ENCODE results near the gene ST3GAL3. TPM values are rescaled to one million over a fixed set of nuclear protein-coding genes. Genes with fewer than 3 reads are reported as not detected.

ST3GAL3 gene
- polyA plus RNA-seq, 2 of the 4 experiments (the other 2 are of a cell fraction) = 2.5 to 4.0 TPM

DNA sequence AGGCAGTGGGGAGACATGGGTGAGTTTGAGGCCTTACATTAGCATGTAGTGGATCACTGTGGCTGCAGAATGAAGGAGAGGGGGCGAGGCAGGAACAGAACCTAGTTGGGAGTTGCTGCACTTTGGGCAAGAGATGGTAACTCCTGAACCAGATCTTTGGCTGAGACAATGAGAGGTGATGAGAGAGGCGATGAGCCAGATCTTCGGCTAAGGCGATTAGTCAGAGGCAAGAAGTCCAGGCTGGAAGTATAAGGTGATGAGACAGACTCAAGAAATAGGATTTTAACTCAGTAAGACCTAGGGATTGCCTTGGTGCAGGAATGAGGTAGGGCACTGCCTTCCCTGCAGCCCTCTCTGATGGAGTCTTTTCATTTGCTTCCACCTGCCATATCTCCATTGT, 217.2 kb downstream of the ST3GAL3 start:
- ATAC-seq (no peak), FAIRE-seq (no peak), DNase-seq (ENCODE audit: low read depth in 1 of 2, low spot score in 1 of 2) (no peak)
- TF ChIP-seq TFCP2L1 (CRISPR knock-in tag; IDR thresholded peaks at IDR 0.05) (no peak), GATA3 (IDR thresholded peaks at IDR 0.05; ENCODE audit: borderline replicate concordance) (no peak), RARB (CRISPR knock-in tag; IDR thresholded peaks at IDR 0.05) (no peak), SREBF2 (IDR thresholded peaks at IDR 0.05) (no peak), JUNB (IDR thresholded peaks at IDR 0.05) (no peak), HEYL (CRISPR knock-in tag; IDR thresholded peaks at IDR 0.05) (no peak), EHMT2 (IDR thresholded peaks at IDR 0.05; ENCODE audit: low read depth) (no peak), ZNF302 (CRISPR knock-in tag; IDR thresholded peaks at IDR 0.05) (no peak), RCOR1 (IDR thresholded peaks at IDR 0.05; ENCODE audit: low read depth, low read length) (no peak), POLR2A (IDR thresholded peaks at IDR 0.05; ENCODE audit: low read length) (no peak), MYC (IDR thresholded peaks at IDR 0.05; ENCODE audit: borderline replicate concordance, low read length) (no peak), FOSB (CRISPR knock-in tag; IDR thresholded peaks at IDR 0.05) (no peak), RNF2 (IDR thresholded peaks at IDR 0.05; ENCODE audit: borderline replicate concordance, low read depth) (no peak), ZSCAN20 (CRISPR knock-in tag; IDR thresholded peaks at IDR 0.05) (no peak)
- TF ChIP-seq, protein P1, sequence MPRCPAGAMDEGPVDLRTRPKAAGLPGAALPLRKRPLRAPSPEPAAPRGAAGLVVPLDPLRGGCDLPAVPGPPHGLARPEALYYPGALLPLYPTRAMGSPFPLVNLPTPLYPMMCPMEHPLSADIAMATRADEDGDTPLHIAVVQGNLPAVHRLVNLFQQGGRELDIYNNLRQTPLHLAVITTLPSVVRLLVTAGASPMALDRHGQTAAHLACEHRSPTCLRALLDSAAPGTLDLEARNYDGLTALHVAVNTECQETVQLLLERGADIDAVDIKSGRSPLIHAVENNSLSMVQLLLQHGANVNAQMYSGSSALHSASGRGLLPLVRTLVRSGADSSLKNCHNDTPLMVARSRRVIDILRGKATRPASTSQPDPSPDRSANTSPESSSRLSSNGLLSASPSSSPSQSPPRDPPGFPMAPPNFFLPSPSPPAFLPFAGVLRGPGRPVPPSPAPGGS (IDR thresholded peaks at IDR 0.05) = no peak
- TF ChIP-seq, protein P2, sequence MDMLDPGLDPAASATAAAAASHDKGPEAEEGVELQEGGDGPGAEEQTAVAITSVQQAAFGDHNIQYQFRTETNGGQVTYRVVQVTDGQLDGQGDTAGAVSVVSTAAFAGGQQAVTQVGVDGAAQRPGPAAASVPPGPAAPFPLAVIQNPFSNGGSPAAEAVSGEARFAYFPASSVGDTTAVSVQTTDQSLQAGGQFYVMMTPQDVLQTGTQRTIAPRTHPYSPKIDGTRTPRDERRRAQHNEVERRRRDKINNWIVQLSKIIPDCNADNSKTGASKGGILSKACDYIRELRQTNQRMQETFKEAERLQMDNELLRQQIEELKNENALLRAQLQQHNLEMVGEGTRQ (IDR thresholded peaks at IDR 0.05) = no peak
- H3K4me3 ChIP-seq = no peak overlapping the region
- 67% methylated on average over 4 of the region's 4 CpGs for WGBS (ENCODE audit: missing lambda C conversion rate)
- peak overlapping the region in 1 of 2 experiments; percentile 30; a peak in 2 of 6 replicates for H3K27ac ChIP-seq
- H3K4me2 ChIP-seq = no peak overlapping the region
- CTCF ChIA-PET = interaction anchor here (1.3 to 3.5 kb wide), 2 partner anchors 10 to 161 kb away, joined by 5 to 24 read pairs; no protein-coding TSS in a partner anchor
- H3K9me3 ChIP-seq = no peaks in the 10 kb centered on the region
- POLR2A ChIA-PET = no interaction called here
- peaks cover 22% of the 10 kb centered on the region for H3K4me1 ChIP-seq

DNA sequence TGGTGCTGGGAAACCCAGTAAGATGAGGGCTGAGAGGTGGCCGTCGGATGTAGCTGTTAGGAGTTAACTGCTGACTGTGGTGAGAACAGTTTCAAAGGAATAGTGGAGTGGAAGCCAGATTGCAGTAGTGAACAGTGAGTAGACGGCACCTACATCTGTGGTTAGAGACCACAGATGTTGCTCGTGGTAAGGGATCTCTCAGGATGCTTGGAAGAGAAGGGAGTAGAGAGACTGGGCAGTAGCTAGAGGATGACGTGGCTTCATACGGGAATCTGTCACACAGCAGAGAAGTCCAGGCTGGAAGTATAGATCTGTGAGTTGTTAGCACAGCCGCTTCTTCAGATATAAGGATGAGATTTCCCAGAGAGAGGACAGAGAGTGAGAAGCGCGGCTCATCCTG, 218.5 kb downstream of the ST3GAL3 start:
- CTCF ChIA-PET = interaction anchor here (3.5 to 16.9 kb wide), 2 partner anchors 9 to 161 kb away, joined by 24 to 243 read pairs; no protein-coding TSS in a partner anchor
- no peak overlapping the region for H3K4me2 ChIP-seq
- no peaks in the 10 kb centered on the region for H3K9me3 ChIP-seq
- ATAC-seq (no peak), DNase-seq (ENCODE audit: low read depth in 1 of 2, low spot score in 1 of 2) (no peak), FAIRE-seq (no peak)
- 89% methylated on average over 9 of the region's 9 CpGs for WGBS (ENCODE audit: missing lambda C conversion rate)
- peaks cover 35% of the 10 kb centered on the region for H3K4me1 ChIP-seq
- TF ChIP-seq, protein P3, sequence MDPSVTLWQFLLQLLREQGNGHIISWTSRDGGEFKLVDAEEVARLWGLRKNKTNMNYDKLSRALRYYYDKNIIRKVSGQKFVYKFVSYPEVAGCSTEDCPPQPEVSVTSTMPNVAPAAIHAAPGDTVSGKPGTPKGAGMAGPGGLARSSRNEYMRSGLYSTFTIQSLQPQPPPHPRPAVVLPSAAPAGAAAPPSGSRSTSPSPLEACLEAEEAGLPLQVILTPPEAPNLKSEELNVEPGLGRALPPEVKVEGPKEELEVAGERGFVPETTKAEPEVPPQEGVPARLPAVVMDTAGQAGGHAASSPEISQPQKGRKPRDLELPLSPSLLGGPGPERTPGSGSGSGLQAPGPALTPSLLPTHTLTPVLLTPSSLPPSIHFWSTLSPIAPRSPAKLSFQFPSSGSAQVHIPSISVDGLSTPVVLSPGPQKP (IDR thresholded peaks at IDR 0.05; ENCODE audit: low read depth, low read length) = no peak
- no peak for TF ChIP-seq HDAC2 (IDR thresholded peaks at IDR 0.05)
- no peak for TF ChIP-seq HOXA7 (CRISPR knock-in tag; IDR thresholded peaks at IDR 0.05)
- TF ChIP-seq HOXB13 (CRISPR knock-in tag; IDR thresholded peaks at IDR 0.05; ENCODE audit: low read depth) = no peak
- no peak for TF ChIP-seq RFX5 (IDR thresholded peaks at IDR 0.05)
- no peak for TF ChIP-seq HOXB5 (CRISPR knock-in tag; IDR thresholded peaks at IDR 0.05)
- no peak for TF ChIP-seq RARB (CRISPR knock-in tag; IDR thresholded peaks at IDR 0.05)
- TF ChIP-seq KDM1A (IDR thresholded peaks at IDR 0.05; ENCODE audit: low read depth) = no peak
- TF ChIP-seq SMC3 (IDR thresholded peaks at IDR 0.05) = no peak
- no peak for TF ChIP-seq PHF8 (IDR thresholded peaks at IDR 0.05; ENCODE audit: borderline replicate concordance, low read depth)
- TF ChIP-seq RAD21 (conservative IDR thresholded peaks at IDR 0.05 in 1 of 2, IDR thresholded peaks at IDR 0.05 in 1 of 2) = no peak
- no peak for TF ChIP-seq MAFK (IDR thresholded peaks at IDR 0.05; ENCODE audit: partially characterized antibody)
- no peak for TF ChIP-seq ZC3H11A (IDR thresholded peaks at IDR 0.05)
- no peak for TF ChIP-seq CHD4 (IDR thresholded peaks at IDR 0.05; ENCODE audit: borderline replicate concordance)
- H3K27ac ChIP-seq = peak overlapping the region in 1 of 2 experiments; percentile 32; a peak in 1 of 6 replicates
- POLR2A ChIA-PET = no interaction called here
- no peak overlapping the region for H3K4me3 ChIP-seq
